Measurements from ENCODE around the gene NPBWR2. TPM values are rescaled to one million over a fixed set of nuclear protein-coding genes. Genes with fewer than 3 reads are reported as not detected.
A peak's percentile ranks its signal among the peaks of the same experiment; 100 is the strongest.

NPBWR2 gene
- total RNA-seq, 1 donor from 2014 or later, result not detected

GRCh38 chr20:64095927-64096326 is 11.4 kb downstream of the NPBWR2 start:
- Mint-ChIP-seq H3K27me3 (ENCODE audit: unreplicated experiment) (peaks cover 17% of the 10 kb centered on the region), H3K4me3 (ENCODE audit: unreplicated experiment) (no peak overlapping the region), H3K9me3 (ENCODE audit: unreplicated experiment) (peaks cover 9% of the 10 kb centered on the region), H3K36me3 (ENCODE audit: unreplicated experiment) (peaks cover 5% of the 10 kb centered on the region), H3K4me1 (ENCODE audit: low read depth, unreplicated experiment) (peaks cover 9% of the 10 kb centered on the region), H3K27ac (ENCODE audit: unreplicated experiment) (no peak overlapping the region)
- TF ChIP-seq CTCF (IDR thresholded peaks at IDR 0.05; ENCODE audit: partially characterized antibody, unreplicated experiment), result no peak
- DNase-seq, result no peak

- peaks cover 5% of the 10 kb centered on the region for H3K36me3 Mint-ChIP-seq (ENCODE audit: unreplicated experiment)
- peaks cover 15% of the 10 kb centered on the region for H3K27me3 Mint-ChIP-seq (ENCODE audit: unreplicated experiment)
- peaks cover 9% of the 10 kb centered on the region for H3K9me3 Mint-ChIP-seq (ENCODE audit: unreplicated experiment)
- H3K4me3 Mint-ChIP-seq (ENCODE audit: unreplicated experiment), result no peak overlapping the region
- TF ChIP-seq CTCF (IDR thresholded peaks at IDR 0.05; ENCODE audit: partially characterized antibody, unreplicated experiment), result no peak
- no peak overlapping the region for H3K27ac Mint-ChIP-seq (ENCODE audit: unreplicated experiment)
- DNase-seq, result no peak
- H3K4me1 Mint-ChIP-seq (ENCODE audit: low read depth, unreplicated experiment), result peaks cover 10% of the 10 kb centered on the region
Measured at GRCh38 chr20:64095455-64095854, 11.9 kb downstream of the NPBWR2 start.

- DNase-seq, result peak; percentile 66
- peaks cover 29% of the 10 kb centered on the region for H3K27me3 Mint-ChIP-seq (ENCODE audit: unreplicated experiment)
- peaks cover 14% of the 10 kb centered on the region for H3K36me3 Mint-ChIP-seq (ENCODE audit: unreplicated experiment)
- H3K27ac Mint-ChIP-seq (ENCODE audit: unreplicated experiment), result no peak overlapping the region
- peaks cover 22% of the 10 kb centered on the region for H3K9me3 Mint-ChIP-seq (ENCODE audit: unreplicated experiment)
- peaks cover 16% of the 10 kb centered on the region for H3K4me1 Mint-ChIP-seq (ENCODE audit: low read depth, unreplicated experiment)
- no peak for TF ChIP-seq CTCF (IDR thresholded peaks at IDR 0.05; ENCODE audit: partially characterized antibody, unreplicated experiment)
- no peak overlapping the region for H3K4me3 Mint-ChIP-seq (ENCODE audit: unreplicated experiment)
Measured at GRCh38 chr20:64093013-64093503, 14.3 kb downstream of the NPBWR2 start.

- Mint-ChIP-seq H3K36me3 (ENCODE audit: unreplicated experiment) (peaks cover 14% of the 10 kb centered on the region), H3K9me3 (ENCODE audit: unreplicated experiment) (peaks cover 24% of the 10 kb centered on the region), H3K27me3 (ENCODE audit: unreplicated experiment) (peaks cover 32% of the 10 kb centered on the region), H3K27ac (ENCODE audit: unreplicated experiment) (peak overlapping the region; percentile 72), H3K4me1 (ENCODE audit: low read depth, unreplicated experiment) (peaks cover 16% of the 10 kb centered on the region), H3K4me3 (ENCODE audit: unreplicated experiment) (peak overlapping the region; percentile 77)
- TF ChIP-seq CTCF (IDR thresholded peaks at IDR 0.05; ENCODE audit: partially characterized antibody, unreplicated experiment), result no peak
- DNase-seq, result no peak
Measured at GRCh38 chr20:64092258-64093012, 14.9 kb downstream of the NPBWR2 start.

- Mint-ChIP-seq H3K9me3 (ENCODE audit: unreplicated experiment) (peaks cover 24% of the 10 kb centered on the region), H3K27ac (ENCODE audit: unreplicated experiment) (peak overlapping the region; percentile 46)
- DNase-seq, result peak; percentile 68
Measured at GRCh38 chr20:64091770-64092169, 15.6 kb downstream of the NPBWR2 start.

More at GRCh38 chr20:64091770-64092169, 15.6 kb downstream of the NPBWR2 start:
- H3K36me3 Mint-ChIP-seq (ENCODE audit: unreplicated experiment), result peaks cover 11% of the 10 kb centered on the region
- TF ChIP-seq CTCF (IDR thresholded peaks at IDR 0.05; ENCODE audit: partially characterized antibody, unreplicated experiment), result no peak
- peaks cover 30% of the 10 kb centered on the region for H3K27me3 Mint-ChIP-seq (ENCODE audit: unreplicated experiment)
- H3K4me3 Mint-ChIP-seq (ENCODE audit: unreplicated experiment), result peak overlapping the region; percentile 83
- H3K4me1 Mint-ChIP-seq (ENCODE audit: low read depth, unreplicated experiment), result peaks cover 16% of the 10 kb centered on the region
